CD4-positive, alpha-beta T cell treated with Interleukin-4 for 4 hours (primary cell): Measurements from ENCODE around the gene FOXP2.

ENCODE experiments used
- DNase-seq: peaks from one replicate; pipeline ENCODE4 v3.0.0-alpha.2; 2020

Gene FOXP2

GRCh38 chr7:114659409-114660125 lies 245.0 kb downstream of the FOXP2 start:
- DNase-seq, result no peak

- DNase-seq, result no peak
Measured at GRCh38 chr7:114660126-114660486, 245.5 kb downstream of the FOXP2 start.

DNA sequence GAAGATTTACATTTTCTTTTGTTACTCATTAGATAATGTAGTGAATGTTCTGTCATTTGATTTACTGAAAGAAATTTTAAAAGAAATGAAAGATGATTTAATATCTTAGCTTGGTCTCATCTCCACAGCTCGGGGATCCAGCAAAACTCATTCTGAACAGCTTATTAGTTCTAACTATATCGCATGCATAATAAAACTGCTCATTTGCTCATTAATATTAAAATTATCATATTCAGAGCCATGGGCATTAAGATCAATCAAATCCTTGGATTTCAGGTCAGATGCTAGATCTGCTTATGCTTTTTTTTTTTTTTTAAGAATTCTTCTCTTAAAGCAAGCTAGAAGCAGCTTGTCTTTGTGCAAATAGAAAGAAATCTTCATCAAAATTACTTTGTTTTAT lies 246.1 kb downstream of the FOXP2 start:
- DNase-seq, result no peak

- DNase-seq, result no peak
Measured at GRCh38 chr7:114662002-114662677, 247.5 kb downstream of the FOXP2 start.

GRCh38 chr7:114663502-114663901 lies 248.9 kb downstream of the FOXP2 start:
- no peak for DNase-seq

GRCh38 chr7:114670676-114671075 lies 256.1 kb downstream of the FOXP2 start:
- DNase-seq, result no peak

GRCh38 chr7:114671563-114672123 lies 257.0 kb downstream of the FOXP2 start:
- no peak for DNase-seq

DNA sequence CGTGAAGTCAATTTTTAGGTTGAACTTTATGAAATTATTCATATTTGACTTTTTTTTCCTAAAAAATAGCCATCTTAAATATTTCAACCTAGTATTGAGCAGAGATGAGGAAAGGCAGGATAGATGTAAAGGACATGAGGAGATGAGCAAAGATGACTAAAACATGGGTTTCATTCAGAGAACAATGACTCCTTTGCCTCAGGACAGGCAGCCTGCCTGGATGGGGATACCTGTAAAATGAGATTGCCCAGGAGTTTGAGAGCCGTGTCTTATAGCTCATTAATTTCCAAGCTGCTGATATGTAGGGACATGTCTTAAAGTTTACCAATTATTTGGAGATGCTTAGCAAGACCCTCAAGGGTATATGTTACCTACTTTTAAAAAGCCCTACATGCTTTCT lies 263.5 kb downstream of the FOXP2 start:
- DNase-seq, result no peak

DNA sequence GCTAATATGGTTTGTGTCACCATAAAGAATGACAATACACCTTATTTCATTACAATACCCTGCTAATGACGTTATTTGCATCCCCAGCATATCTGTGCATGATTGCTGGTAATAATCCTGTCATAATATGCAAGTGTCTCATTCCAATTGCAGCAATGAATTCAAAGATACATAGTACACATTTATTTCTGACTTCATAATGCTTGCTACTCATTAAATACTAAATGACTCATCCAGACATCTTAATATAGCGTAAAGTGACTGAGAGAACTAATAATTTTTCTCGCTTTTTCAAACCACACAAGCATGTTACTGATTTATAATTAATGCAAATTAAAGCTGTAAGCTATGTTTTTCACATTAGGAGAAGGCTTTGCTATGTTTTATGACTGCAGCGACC lies 272.6 kb downstream of the FOXP2 start:
- DNase-seq, result no peak

- DNase-seq, result no peak
Measured at GRCh38 chr7:114688443-114689055, 273.9 kb downstream of the FOXP2 start.

DNA sequence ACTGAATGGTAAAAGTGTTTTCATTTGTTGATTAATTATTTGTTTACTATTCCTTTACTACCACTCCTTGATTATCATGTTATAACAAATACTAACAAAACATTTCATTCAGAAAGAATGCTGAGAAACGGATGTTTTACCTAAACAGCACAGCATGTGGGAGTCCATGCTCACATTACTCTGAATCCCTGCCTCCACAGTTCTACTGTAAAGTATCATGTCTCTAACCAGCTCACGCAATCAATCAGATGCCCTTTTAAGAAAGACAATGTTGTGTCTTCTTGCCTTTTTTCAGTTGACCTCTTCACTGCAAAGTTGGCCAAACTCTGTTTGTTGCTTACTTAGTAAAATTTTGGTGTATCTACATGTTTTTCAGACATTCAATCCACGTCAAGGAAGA lies 274.8 kb downstream of the FOXP2 start:
- no peak for DNase-seq

DNA sequence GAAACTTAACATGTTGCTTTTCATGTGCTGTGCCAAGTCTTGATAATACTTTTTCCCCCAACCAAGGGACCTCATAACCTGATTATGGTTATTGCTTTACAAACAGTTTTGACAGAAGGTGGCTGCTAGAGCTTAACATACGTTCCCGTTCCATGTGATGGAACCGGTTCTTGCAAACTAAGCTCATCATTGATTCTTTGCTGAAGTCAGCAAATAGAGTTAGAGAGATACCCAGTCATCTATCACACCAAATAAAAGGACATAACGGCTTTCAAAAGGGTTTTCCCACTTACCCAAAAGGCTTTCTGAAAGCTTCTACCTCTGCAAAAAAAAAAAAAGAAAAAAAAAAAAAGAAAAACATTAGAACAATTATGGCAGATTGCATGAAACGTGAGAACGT lies 277.0 kb downstream of the FOXP2 start:
- DNase-seq, result no peak

GRCh38 chr7:114695182-114695581 lies 280.6 kb downstream of the FOXP2 start:
- DNase-seq, result no peak

GRCh38 chr7:114700247-114700928 lies 285.8 kb downstream of the FOXP2 start:
- DNase-seq, result no peak

- DNase-seq, result no peak
Measured at GRCh38 chr7:114703677-114704076, 289.1 kb downstream of the FOXP2 start.

GRCh38 chr7:114708646-114709045 lies 294.0 kb downstream of the FOXP2 start:
- DNase-seq, result no peak

DNA sequence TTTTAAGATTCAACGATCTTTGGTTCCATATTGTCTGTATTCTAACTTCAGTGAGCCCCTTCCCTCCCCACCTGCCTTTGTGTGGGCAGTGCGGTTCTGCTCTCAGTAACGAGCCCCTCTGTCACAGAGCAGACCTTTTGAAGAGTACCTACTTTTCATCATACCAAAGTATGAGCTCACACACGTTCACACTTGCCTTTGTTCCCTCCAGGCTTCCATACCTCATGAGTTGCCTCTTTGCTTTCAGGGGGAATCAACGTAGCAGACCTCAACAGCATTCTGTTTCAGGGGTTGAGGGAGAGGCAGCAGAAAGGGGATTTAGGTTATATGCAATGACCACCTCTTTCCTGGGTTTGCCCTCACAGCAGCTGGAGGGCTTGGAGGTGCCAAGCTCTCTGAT lies 295.9 kb downstream of the FOXP2 start:
- no peak for DNase-seq

DNA sequence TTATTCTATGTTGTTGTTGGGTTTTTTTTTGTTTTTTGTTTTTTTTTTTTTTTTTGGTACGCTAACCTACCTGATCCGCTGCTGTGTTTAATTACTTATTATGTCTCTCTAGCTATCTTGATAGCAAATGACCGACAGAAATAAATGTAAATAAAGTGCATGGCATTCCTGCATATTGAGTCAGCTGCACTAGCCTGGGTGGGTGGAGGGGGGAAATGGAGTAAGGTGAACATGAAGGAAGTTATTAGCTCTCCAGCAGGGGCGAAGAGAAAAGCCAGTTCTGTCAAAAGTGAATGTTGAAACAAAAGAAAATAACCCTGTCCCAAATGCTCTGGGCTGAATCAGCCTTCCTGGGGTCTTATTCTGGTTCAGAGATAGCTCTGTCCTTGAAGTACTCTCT lies 296.6 kb downstream of the FOXP2 start:
- DNase-seq, result no peak

- no peak for DNase-seq
Measured at GRCh38 chr7:114715907-114716306, 301.3 kb downstream of the FOXP2 start.

- no peak for DNase-seq
Measured at GRCh38 chr7:114718861-114719260, 304.2 kb downstream of the FOXP2 start.

DNA sequence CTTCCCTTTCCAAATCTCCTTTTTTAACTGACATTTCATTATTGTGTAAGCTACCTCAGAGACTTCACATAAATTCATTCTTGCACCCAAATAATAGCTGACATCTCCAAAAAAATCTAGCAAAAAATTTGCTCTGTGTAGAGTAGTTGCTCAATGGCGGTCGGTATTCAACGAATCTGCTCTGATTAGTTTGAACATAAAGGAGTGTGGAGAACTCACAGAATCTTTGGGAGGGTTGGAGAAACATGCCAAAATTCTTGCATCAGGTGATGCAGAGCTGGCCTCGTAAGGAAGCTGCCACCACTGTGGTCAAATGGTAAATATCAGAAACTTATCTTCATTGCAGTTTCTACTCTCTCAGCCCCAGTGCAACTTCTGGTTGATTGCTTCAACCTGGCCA lies 306.1 kb downstream of the FOXP2 start:
- no peak for DNase-seq

DNA sequence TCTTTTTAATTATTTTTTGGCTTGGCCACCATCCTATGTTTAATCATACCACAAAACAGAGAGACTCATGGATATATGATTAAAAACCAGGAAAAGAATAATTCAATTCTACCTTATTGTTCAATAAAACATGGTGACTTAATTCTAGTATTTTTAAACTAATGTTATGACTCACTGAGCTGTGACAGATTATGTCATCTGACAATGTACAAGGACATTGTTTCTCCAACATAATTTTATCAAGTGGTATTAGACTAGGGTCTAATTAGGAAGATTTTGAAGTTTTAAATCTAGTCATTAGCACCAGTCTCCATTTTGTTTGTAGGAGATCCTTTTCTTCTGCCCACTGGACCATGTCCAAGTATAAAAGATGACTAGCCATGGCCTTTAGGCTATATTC lies 307.9 kb downstream of the FOXP2 start:
- DNase-seq, result no peak

DNA sequence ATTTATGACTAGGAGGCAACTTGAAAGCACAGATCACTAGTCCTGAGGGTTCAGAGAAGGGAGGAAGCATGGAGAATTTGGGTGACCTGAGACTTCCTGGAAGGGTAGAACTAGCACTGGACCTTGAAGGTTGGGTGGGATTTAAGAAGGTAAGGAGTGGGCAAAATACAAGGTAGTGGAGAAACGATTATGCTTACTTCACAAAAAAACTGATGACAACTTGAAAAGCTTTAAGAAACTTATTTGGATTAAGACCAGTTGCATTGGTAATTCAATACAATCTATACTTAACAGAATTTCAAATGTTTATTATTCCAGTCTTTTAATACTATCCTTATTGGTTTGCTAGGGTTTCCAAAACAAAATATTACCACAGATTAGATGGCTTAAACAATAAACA lies 308.7 kb downstream of the FOXP2 start:
- no peak for DNase-seq

- no peak for DNase-seq
Measured at GRCh38 chr7:114740095-114740494, 325.5 kb downstream of the FOXP2 start.
